ENCODE results near the gene MYCBP2.

GRCh38 chr13:77353995-77354394 lies 27.1 kb upstream of the MYCBP2 start:
- no peak for TF ChIP-seq CTCF (conservative IDR thresholded peaks at IDR 0.05 in 1 of 2, IDR thresholded peaks at IDR 0.05 in 1 of 2; ENCODE audit: low read depth in 1 of 2, low read length in 2 of 2)
- TF ChIP-seq EZH2 (IDR thresholded peaks at IDR 0.05; ENCODE audit: low read length, missing control alignments): no peak

Data from fibroblast of lung (primary cell).